Astrocyte (in vitro differentiated cells and primary cell): ENCODE results near the gene ERO1A.

Source experiments
- EZH2 ChIP-seq: IDR thresholded peaks from 2 replicates; pipeline ENCODE4 v1.6.1; 2012; ENCODE audit warnings: mild to moderate bottlenecking, low read length, inconsistent platforms; ENCODE audit not compliant: insufficient read depth
- TF ChIP-seq, protein P1 (sequence below): IDR thresholded peaks from 2 replicates; pipeline ENCODE4 v1.5.1; 2011; ENCODE audit warnings: low read depth, mild to moderate bottlenecking, inconsistent platforms, low read length, moderate library complexity; ENCODE audit not compliant: insufficient read depth

DNA sequence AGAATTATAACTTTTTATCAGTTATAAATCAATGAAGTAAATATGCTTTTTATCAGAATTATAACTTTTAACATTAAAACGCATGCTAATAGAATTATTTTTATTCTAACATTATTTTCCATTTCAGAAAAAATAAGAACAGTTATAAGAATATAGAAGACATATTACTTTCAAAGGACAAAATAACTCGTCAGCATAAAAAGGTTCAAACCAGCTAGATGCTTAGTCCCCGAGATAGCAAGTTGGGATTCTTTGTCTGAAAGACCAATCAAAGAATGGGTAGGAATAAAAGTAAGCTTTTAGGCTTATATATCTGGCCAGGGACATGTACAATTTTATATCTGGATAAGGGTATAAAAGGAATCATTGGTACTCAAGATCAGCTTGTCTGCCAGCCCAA, 76.8 kb downstream of the ERO1A start:
- TF ChIP-seq, protein P1, sequence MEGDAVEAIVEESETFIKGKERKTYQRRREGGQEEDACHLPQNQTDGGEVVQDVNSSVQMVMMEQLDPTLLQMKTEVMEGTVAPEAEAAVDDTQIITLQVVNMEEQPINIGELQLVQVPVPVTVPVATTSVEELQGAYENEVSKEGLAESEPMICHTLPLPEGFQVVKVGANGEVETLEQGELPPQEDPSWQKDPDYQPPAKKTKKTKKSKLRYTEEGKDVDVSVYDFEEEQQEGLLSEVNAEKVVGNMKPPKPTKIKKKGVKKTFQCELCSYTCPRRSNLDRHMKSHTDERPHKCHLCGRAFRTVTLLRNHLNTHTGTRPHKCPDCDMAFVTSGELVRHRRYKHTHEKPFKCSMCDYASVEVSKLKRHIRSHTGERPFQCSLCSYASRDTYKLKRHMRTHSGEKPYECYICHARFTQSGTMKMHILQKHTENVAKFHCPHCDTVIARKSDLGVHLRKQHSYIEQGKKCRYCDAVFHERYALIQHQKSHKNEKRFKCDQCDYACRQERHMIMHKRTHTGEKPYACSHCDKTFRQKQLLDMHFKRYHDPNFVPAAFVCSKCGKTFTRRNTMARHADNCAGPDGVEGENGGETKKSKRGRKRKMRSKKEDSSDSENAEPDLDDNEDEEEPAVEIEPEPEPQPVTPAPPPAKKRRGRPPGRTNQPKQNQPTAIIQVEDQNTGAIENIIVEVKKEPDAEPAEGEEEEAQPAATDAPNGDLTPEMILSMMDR = no peak
- TF ChIP-seq EZH2 = no peak
